Measurements from ENCODE around the gene TEX55.

TEX55 gene

DNA sequence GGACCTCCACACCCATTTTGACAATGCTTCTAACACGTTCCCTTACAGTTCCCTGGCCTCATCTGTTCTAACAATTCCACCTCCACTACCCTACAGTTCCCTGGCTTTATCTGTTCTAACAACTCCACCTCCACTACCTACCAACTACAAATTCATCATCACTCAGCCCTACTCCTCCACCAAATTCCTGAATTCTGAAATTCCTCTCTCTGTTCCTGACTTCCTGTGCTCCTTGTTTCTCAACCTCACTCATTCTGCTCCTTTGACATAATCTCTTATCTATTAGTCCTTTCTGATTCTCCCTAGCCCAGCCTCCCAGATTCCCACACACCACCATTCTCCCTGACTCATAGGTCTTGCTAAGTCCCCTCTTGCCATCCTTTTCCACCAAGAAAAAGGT is 49.9 kb downstream of the TEX55 start:
- Histone ChIP-seq H3K9ac (no peak overlapping the region), H4K20me1 (ENCODE audit: insufficient read depth) (no peaks in the 10 kb centered on the region)

More for the DNA sequence above, 49.9 kb downstream of the TEX55 start:
- Histone ChIP-seq H3K4me1 (ENCODE audit: low read depth, poor library complexity, severe bottlenecking) (no peaks in the 10 kb centered on the region), H3K4me3 (IDR thresholded peaks at IDR 0.05; ENCODE audit: insufficient read depth, low read depth, low read length) (no peak overlapping the region), H2AFZ (ENCODE audit: low read depth) (no peak overlapping the region), H3K79me2 (ENCODE audit: insufficient read depth, low read depth) (no peaks in the 10 kb centered on the region), H3K36me3 (ENCODE audit: insufficient read depth) (no peaks in the 10 kb centered on the region), H3K4me2 (no peak overlapping the region), H3K27ac (no peak overlapping the region), H3K27me3 (ENCODE audit: insufficient read depth, low read depth) (no peaks in the 10 kb centered on the region)
- TF ChIP-seq, protein P1, sequence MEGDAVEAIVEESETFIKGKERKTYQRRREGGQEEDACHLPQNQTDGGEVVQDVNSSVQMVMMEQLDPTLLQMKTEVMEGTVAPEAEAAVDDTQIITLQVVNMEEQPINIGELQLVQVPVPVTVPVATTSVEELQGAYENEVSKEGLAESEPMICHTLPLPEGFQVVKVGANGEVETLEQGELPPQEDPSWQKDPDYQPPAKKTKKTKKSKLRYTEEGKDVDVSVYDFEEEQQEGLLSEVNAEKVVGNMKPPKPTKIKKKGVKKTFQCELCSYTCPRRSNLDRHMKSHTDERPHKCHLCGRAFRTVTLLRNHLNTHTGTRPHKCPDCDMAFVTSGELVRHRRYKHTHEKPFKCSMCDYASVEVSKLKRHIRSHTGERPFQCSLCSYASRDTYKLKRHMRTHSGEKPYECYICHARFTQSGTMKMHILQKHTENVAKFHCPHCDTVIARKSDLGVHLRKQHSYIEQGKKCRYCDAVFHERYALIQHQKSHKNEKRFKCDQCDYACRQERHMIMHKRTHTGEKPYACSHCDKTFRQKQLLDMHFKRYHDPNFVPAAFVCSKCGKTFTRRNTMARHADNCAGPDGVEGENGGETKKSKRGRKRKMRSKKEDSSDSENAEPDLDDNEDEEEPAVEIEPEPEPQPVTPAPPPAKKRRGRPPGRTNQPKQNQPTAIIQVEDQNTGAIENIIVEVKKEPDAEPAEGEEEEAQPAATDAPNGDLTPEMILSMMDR (conservative IDR thresholded peaks at IDR 0.05; ENCODE audit: low read depth, low read length), result no peak

Data from KMS-11 (cell line).